WI38 (cell line): ENCODE data around the gene ASXL2.

Experiments used
- H3K4me3 ChIP-seq: 2 replicates; pipeline ENCODE4 v1.5.1; 2011; ENCODE audit warnings: low read depth, mild to moderate bottlenecking, control low read depth, low read length
- CTCF ChIP-seq: IDR thresholded peaks from 2 replicates; pipeline ENCODE4 v1.5.1; 2012; ENCODE audit warnings: low read depth, mild to moderate bottlenecking, control low read depth, low read length

Gene ASXL2

GRCh38 chr2:25804338-25804737 lies 73.9 kb downstream of the ASXL2 start:
- H3K4me3 ChIP-seq: no peak overlapping the region
- TF ChIP-seq CTCF: no peak

GRCh38 chr2:25799301-25799700 lies 79.0 kb downstream of the ASXL2 start:
- no peak for TF ChIP-seq CTCF
- no peak overlapping the region for H3K4me3 ChIP-seq

- no peak overlapping the region for H3K4me3 ChIP-seq
- TF ChIP-seq CTCF: no peak
Observed at GRCh38 chr2:25797620-25798488, 80.4 kb downstream of the ASXL2 start.

GRCh38 chr2:25794544-25795276 lies 83.6 kb downstream of the ASXL2 start:
- TF ChIP-seq CTCF: no peak
- H3K4me3 ChIP-seq: no peak overlapping the region

GRCh38 chr2:25790074-25790790 lies 88.1 kb downstream of the ASXL2 start:
- TF ChIP-seq CTCF: no peak

GRCh38 chr2:25788457-25788856 lies 89.8 kb downstream of the ASXL2 start:
- no peak overlapping the region for H3K4me3 ChIP-seq
- no peak for TF ChIP-seq CTCF

More at GRCh38 chr2:25790074-25790790, 88.1 kb downstream of the ASXL2 start:
- no peak overlapping the region for H3K4me3 ChIP-seq
